DND-41 (cell line): Measurements from ENCODE around the gene VPS13C.

Experiments used
- ATAC-seq: fragments of 200-7000 bp; cut with Tn5 transposase; 3 replicates; pipeline ENCODE4 v1.9.1; 2021; ENCODE audit warnings: low read depth; ENCODE audit not compliant: insufficient read depth
- DNase-seq: peaks from one replicate; pipeline ENCODE4 v3.0.0-alpha.2; 2020
- H2AFZ ChIP-seq: 2 replicates; pipeline ENCODE4 v1.6.0; 2012; ENCODE audit warnings: low read depth, low read length
- H3K27ac ChIP-seq: 2 replicates; pipeline ENCODE4 v1.5.1; 2012; ENCODE audit warnings: low read length, inconsistent platforms
- H3K27me3 ChIP-seq: fragments of 200-600 bp; sonication (generic); 2 replicates; pipeline ENCODE4 v1.6.0; 2012; ENCODE audit warnings: low read length, mild to moderate bottlenecking, inconsistent platforms; ENCODE audit not compliant: insufficient read depth, poor library complexity
- H3K36me3 ChIP-seq: 2 replicates; pipeline ENCODE4 v1.5.1; 2012; ENCODE audit warnings: low read length, inconsistent platforms; ENCODE audit not compliant: insufficient read depth
- H3K4me1 ChIP-seq: 2 replicates; pipeline ENCODE4 v1.5.1; 2012; ENCODE audit warnings: mild to moderate bottlenecking, low read length; ENCODE audit not compliant: insufficient read depth
- H3K4me2 ChIP-seq: 2 replicates; pipeline ENCODE4 v1.6.0; 2012; ENCODE audit warnings: mild to moderate bottlenecking, moderate library complexity, low read length, inconsistent platforms; ENCODE audit not compliant: insufficient read depth
- H3K4me3 ChIP-seq, 2 experiments: fragments of 200-600 bp in 1 of 2; shearing (Covaris generic) in 1 of 2; 2 replicates each; pipeline ENCODE4 v1.5.1; 2012 to 2016; ENCODE audit warnings: inconsistent platforms in 2 of 2, low read length in 2 of 2, mild to moderate bottlenecking in 2 of 2, low read depth in 1 of 2, moderate library complexity in 1 of 2
- H3K79me2 ChIP-seq: 2 replicates; pipeline ENCODE4 v1.6.0; 2012; ENCODE audit warnings: low read length, inconsistent platforms; ENCODE audit not compliant: insufficient read depth
- H3K9ac ChIP-seq: 2 replicates; pipeline ENCODE4 v1.6.0; 2012; ENCODE audit warnings: low read depth, mild to moderate bottlenecking, inconsistent platforms, low read length, moderate library complexity
- H3K9me3 ChIP-seq: 2 replicates; pipeline ENCODE4 v1.5.1; 2012; ENCODE audit warnings: low read length, moderate library complexity, mild to moderate bottlenecking, inconsistent platforms; ENCODE audit not compliant: insufficient read depth, severe bottlenecking
- H4K20me1 ChIP-seq: 2 replicates; pipeline ENCODE4 v1.6.0; 2012; ENCODE audit warnings: low read length; ENCODE audit not compliant: insufficient read depth
- CTCF ChIP-seq: IDR thresholded peaks from 2 replicates; pipeline ENCODE4 v1.5.1; 2012; ENCODE audit warnings: borderline replicate concordance, low read length, moderate library complexity, mild to moderate bottlenecking; ENCODE audit not compliant: poor library complexity, severe bottlenecking; ENCODE audit errors: extremely low read depth
- EZH2 ChIP-seq: IDR thresholded peaks from 3 replicates; pipeline ENCODE4 v1.6.1; 2012; ENCODE audit warnings: borderline replicate concordance, low read depth, mild to moderate bottlenecking, moderate library complexity, low read length, inconsistent platforms; ENCODE audit not compliant: severe bottlenecking

The VPS13C gene

GRCh38 chr15:61830536-61831330, 229.5 kb downstream of the VPS13C start:
- no peak for DNase-seq
- no peak overlapping the region for H3K4me2 ChIP-seq

GRCh38 chr15:61829514-61829889, 230.7 kb downstream of the VPS13C start:
- no peak overlapping the region for H3K4me2 ChIP-seq
- no peak overlapping the region for H3K4me3 ChIP-seq
- no peaks in the 10 kb centered on the region for H3K9me3 ChIP-seq
- no peak for DNase-seq
- H3K36me3 ChIP-seq: no peaks in the 10 kb centered on the region
- no peaks in the 10 kb centered on the region; the same call in 1 of the 2 replicates for H3K4me1 ChIP-seq
- no peak overlapping the region for H3K27ac ChIP-seq
- no peak for TF ChIP-seq CTCF
- no peak for TF ChIP-seq EZH2
- no peaks in the 10 kb centered on the region for H3K79me2 ChIP-seq
- no peak overlapping the region for H3K9ac ChIP-seq
- H4K20me1 ChIP-seq: no peaks in the 10 kb centered on the region
- no peaks in the 10 kb centered on the region for H3K27me3 ChIP-seq
- ATAC-seq: no peak
- no peak overlapping the region for H2AFZ ChIP-seq

More at GRCh38 chr15:61830536-61831330, 229.5 kb downstream of the VPS13C start:
- Histone ChIP-seq H3K4me1 (no peaks in the 10 kb centered on the region; the same call in 1 of the 2 replicates), H3K9me3 (no peaks in the 10 kb centered on the region), H3K27me3 (no peaks in the 10 kb centered on the region), H4K20me1 (no peaks in the 10 kb centered on the region), H3K9ac (no peak overlapping the region), H2AFZ (no peak overlapping the region), H3K36me3 (no peaks in the 10 kb centered on the region), H3K27ac (no peak overlapping the region), H3K79me2 (no peaks in the 10 kb centered on the region), H3K4me3 (no peak overlapping the region)
- ATAC-seq: no peak
- TF ChIP-seq EZH2 (no peak), CTCF (no peak)

- Histone ChIP-seq H3K27me3 (no peaks in the 10 kb centered on the region), H3K27ac (no peak overlapping the region), H3K36me3 (no peaks in the 10 kb centered on the region), H4K20me1 (no peaks in the 10 kb centered on the region), H3K79me2 (no peaks in the 10 kb centered on the region), H3K9me3 (no peaks in the 10 kb centered on the region), H3K4me1 (no peaks in the 10 kb centered on the region; the same call in 1 of the 2 replicates), H3K9ac (no peak overlapping the region), H3K4me3 (no peak overlapping the region), H2AFZ (no peak overlapping the region), H3K4me2 (no peak overlapping the region)
- DNase-seq: no peak
- TF ChIP-seq CTCF (no peak), EZH2 (no peak)
- ATAC-seq: no peak
Measured at GRCh38 chr15:61828860-61829513, 231.3 kb downstream of the VPS13C start.
